Measurements from ENCODE around the gene DDIT4L. TPM values are rescaled to one million over a fixed set of nuclear protein-coding genes. Genes with fewer than 3 reads are reported as not detected.

DDIT4L gene
- total and polyA plus RNA-seq, 2 donors (not counting 1 experiment from before 2014, with no cell fraction given), result not detected

- POLR2A ChIA-PET, result no interaction called here
- no peaks in the 10 kb centered on the region for H3K27me3 Mint-ChIP-seq
- Histone ChIP-seq H3K4me1 (ENCODE audit: control insufficient read depth in 2 of 2, insufficient read depth in 2 of 2, low read length in 2 of 2) (peaks cover 5% of the 10 kb centered on the region in 2 donors), H3K79me2 (ENCODE audit: control insufficient read depth, insufficient read depth, low read length) (no peaks in the 10 kb centered on the region), H3K27me3 (replicated peaks in 1 of 4; ENCODE audit: control extremely low read depth in 1 of 4, control insufficient read depth in 3 of 4, insufficient read depth in 4 of 4, low read length in 3 of 4) (no peaks in the 10 kb centered on the region), H3K27ac (ENCODE audit: low read length in 2 of 2) (no peak overlapping the region), H2AFZ (ENCODE audit: insufficient read depth, low read depth, low read length, poor library complexity, severe bottlenecking) (no peak overlapping the region), H3K36me3 (replicated peaks in 1 of 2; ENCODE audit: control extremely low read depth in 1 of 2, control insufficient read depth in 1 of 2, extremely low read depth in 1 of 2, insufficient read depth in 2 of 2, low read length in 1 of 2) (no peaks in the 10 kb centered on the region), H3K4me2 (replicated peaks; ENCODE audit: low read depth, low read length, poor library complexity, severe bottlenecking) (no peak overlapping the region), H3K9me3 (ENCODE audit: control extremely low read depth in 1 of 3, control insufficient read depth in 2 of 3, insufficient read depth in 1 of 3, low read length in 2 of 3) (peaks cover 0 to 21% (median 8%) of the 10 kb centered on the region in 3 donors), H4K20me1 (ENCODE audit: control insufficient read depth, insufficient read depth, low read length, poor library complexity, severe bottlenecking) (no peaks in the 10 kb centered on the region), H3K9ac (ENCODE audit: low read length) (no peak overlapping the region), H3K4me3 (ENCODE audit: control extremely low read depth in 1 of 5, extremely low read depth in 1 of 5, insufficient read depth in 1 of 5, low read depth in 2 of 5, low read length in 4 of 5) (no peak overlapping the region)
- peak overlapping the region; percentile 10 for H3K4me3 Mint-ChIP-seq
- ATAC-seq (ENCODE audit: low read depth), result no peak
- CTCF ChIA-PET, result no interaction called here
- TF ChIP-seq EZH2 (IDR thresholded peaks at IDR 0.05; ENCODE audit: borderline replicate concordance, insufficient read depth, low read depth, low read length, poor library complexity, severe bottlenecking), result no peak
- no peak for TF ChIP-seq CTCF (IDR thresholded peaks at IDR 0.05)
- peaks cover 2% of the 10 kb centered on the region for H3K9me3 Mint-ChIP-seq (ENCODE audit: insufficient read depth)
- H3K4me1 Mint-ChIP-seq, result peaks cover 28% of the 10 kb centered on the region
- H3K27ac Mint-ChIP-seq, result no peak overlapping the region
- intact Hi-C loops (cut with micrococcal nuclease), result no loop called here
- no peak for DNase-seq
- WGBS (ENCODE audit: insufficient coverage), result 13% methylated on average over 1 of the region's 3 CpGs
These were observed 28.1 kb downstream of the DDIT4L start for GRCh38 chr4:100162027-100162685.

GRCh38 chr4:100149190-100149589 lies 41.1 kb downstream of the DDIT4L start:
- no peaks in the 10 kb centered on the region for H3K9me3 Mint-ChIP-seq (ENCODE audit: insufficient read depth)
- H3K9ac ChIP-seq (ENCODE audit: low read length), result no peak overlapping the region
- TF ChIP-seq CTCF (IDR thresholded peaks at IDR 0.05) (no peak), EZH2 (IDR thresholded peaks at IDR 0.05; ENCODE audit: borderline replicate concordance, insufficient read depth, low read depth, low read length, poor library complexity, severe bottlenecking) (no peak)
- no peaks in the 10 kb centered on the region for H4K20me1 ChIP-seq (ENCODE audit: control insufficient read depth, insufficient read depth, low read length, poor library complexity, severe bottlenecking)
- no peak overlapping the region for H3K27ac Mint-ChIP-seq
- WGBS (ENCODE audit: insufficient coverage), result 93% methylated on average over 2 of the region's 6 CpGs
- H3K9me3 ChIP-seq (ENCODE audit: control extremely low read depth in 1 of 3, control insufficient read depth in 2 of 3, insufficient read depth in 1 of 3, low read length in 2 of 3), result no peaks in the 10 kb centered on the region
- H3K4me3 ChIP-seq (ENCODE audit: control extremely low read depth in 1 of 5, extremely low read depth in 1 of 5, insufficient read depth in 1 of 5, low read depth in 2 of 5, low read length in 4 of 5), result no peak overlapping the region
- H3K27ac ChIP-seq (ENCODE audit: low read length in 2 of 2), result no peak overlapping the region
- no peak overlapping the region for H2AFZ ChIP-seq (ENCODE audit: insufficient read depth, low read depth, low read length, poor library complexity, severe bottlenecking)
- no peaks in the 10 kb centered on the region for H3K4me1 ChIP-seq (ENCODE audit: control insufficient read depth in 2 of 2, insufficient read depth in 2 of 2, low read length in 2 of 2)
- H3K4me2 ChIP-seq (replicated peaks; ENCODE audit: low read depth, low read length, poor library complexity, severe bottlenecking), result no peak overlapping the region
- intact Hi-C loops (cut with micrococcal nuclease), result no loop called here
- no peaks in the 10 kb centered on the region for H3K27me3 ChIP-seq (replicated peaks in 1 of 4; ENCODE audit: control extremely low read depth in 1 of 4, control insufficient read depth in 3 of 4, insufficient read depth in 4 of 4, low read length in 3 of 4)
- DNase-seq, result no peak
- peaks cover 2% of the 10 kb centered on the region for H3K4me1 Mint-ChIP-seq
- ATAC-seq (ENCODE audit: low read depth), result no peak
- ChIA-PET CTCF (no interaction called here), POLR2A (no interaction called here)
- no peak overlapping the region for H3K4me3 Mint-ChIP-seq
- H3K79me2 ChIP-seq (ENCODE audit: control insufficient read depth, insufficient read depth, low read length), result no peaks in the 10 kb centered on the region
- no peaks in the 10 kb centered on the region for H3K27me3 Mint-ChIP-seq
- no peaks in the 10 kb centered on the region for H3K36me3 ChIP-seq (replicated peaks in 1 of 2; ENCODE audit: control extremely low read depth in 1 of 2, control insufficient read depth in 1 of 2, extremely low read depth in 1 of 2, insufficient read depth in 2 of 2, low read length in 1 of 2)

Measured in B cell (primary cell).